Sciatic nerve (tissue), 2 donors: Measurements from ENCODE around the gene TTC7B. TPM values are rescaled to one million over a fixed set of nuclear protein-coding genes. Genes with fewer than 3 reads are reported as not detected.

Experiments used
- ATAC-seq: fragments of 200-7000 bp; cut with Tn5 transposase; one replicate; pipeline ENCODE4 v1.9.1; 2020; ENCODE audit warnings: mild to moderate bottlenecking, moderate library complexity
- DNase-seq: peaks from one replicate; pipeline ENCODE4 v3.0.0-alpha.2; 2020; ENCODE audit warnings: low spot score
- intact Hi-C: fragments of 100-400 bp; cut with DNase I; formaldehyde crosslinking; loops from one replicate; pipeline ENCODE4 v1.14.2; 2022
- total RNA-seq: library from RNA; stranded (reverse); fragmentation: NEBNext Ultra II Directional; extraction: Animal tissue kit (Norgen Biotek cat#: 25700); gene quantifications from one replicate; pipeline ENCODE4 v1.2.1, GENCODE V29; 2021
- donor health status: DM: no; HTN: no; CAD: no.
- donor health status: DM: no; HTN: no; CAD: no.

The TTC7B gene
- total RNA-seq, 1 donor from 2014 or later, result 41.4 TPM

DNA sequence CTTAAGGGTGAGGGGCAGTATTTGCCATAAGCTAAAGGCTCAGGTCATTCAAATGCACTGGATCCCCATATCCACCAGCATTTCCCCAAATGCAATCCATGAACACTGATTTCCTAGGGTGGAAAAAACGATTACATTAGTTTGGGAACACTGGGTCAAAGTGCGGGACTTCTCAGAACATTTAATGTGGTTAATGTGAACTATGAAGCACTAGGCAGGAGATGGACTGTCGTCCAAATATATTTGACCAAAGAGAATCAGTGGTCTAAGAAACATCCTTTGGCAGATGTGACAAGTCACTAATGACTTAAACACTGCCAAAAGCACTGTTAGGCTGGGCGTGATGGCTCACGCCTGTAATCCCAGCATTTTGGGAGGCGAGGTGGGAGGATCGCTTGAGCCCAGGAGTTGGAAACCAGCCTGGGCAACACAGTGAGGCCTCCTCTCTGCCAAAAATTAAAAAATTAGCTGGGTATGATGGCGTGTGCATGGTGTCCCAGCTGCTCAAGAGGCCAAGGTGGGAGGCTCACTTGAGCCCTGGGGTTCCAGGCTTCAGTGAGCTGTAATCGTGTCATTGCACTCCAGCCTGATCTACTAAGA, 214.0 kb downstream of the TTC7B start:
- intact Hi-C loops, result no loop called here
- ATAC-seq, result peak; percentile 80
- no peak for DNase-seq

GRCh38 chr14:90601563-90601962, 214.7 kb downstream of the TTC7B start:
- DNase-seq, result no peak
- intact Hi-C loops, result no loop called here
- ATAC-seq, result no peak

DNA sequence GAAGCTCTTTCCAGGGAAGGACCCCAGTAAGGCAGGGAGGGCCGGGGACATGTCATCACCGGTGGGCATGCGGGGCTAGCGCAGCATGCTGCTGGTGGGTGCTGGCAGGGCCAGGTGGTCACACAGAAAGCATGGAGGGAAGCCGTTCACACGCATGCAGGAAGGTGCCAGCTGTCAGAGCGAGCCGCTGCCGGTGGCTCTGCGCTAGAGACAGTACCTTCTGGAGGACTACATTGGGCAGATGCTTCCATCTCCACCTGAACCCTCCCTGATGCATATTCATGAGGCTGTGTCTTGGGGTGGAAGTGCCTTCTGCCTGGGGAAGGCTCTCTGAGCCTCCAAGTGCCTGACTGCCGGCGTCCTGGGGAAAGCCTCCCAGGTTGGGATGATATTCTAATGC, 215.6 kb downstream of the TTC7B start:
- no peak for DNase-seq
- ATAC-seq, result no peak
- intact Hi-C loops, result no loop called here

GRCh38 chr14:90599748-90600507, 216.3 kb downstream of the TTC7B start:
- ATAC-seq, result no peak
- intact Hi-C loops, result no loop called here
- DNase-seq, result no peak

DNA sequence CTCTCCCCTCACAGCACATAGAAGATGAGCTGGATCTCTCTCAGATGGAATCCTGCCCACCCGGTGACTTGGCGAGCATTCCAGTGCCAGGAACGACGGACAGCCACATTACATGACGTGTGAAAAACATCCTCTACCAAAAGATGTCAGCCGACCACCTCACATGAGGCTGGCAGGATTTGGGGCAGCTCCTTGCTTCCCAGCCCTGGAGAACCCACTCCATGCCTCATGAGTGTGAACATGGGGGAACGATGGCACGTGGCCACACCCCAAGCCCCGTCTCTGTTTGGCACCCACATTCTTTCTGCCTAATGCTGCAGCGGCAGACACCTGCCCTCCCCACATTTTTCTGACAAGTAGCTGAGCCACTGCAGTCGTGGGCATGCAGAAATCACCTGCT, 216.9 kb downstream of the TTC7B start:
- intact Hi-C loops, result no loop called here
- no peak for ATAC-seq
- DNase-seq, result no peak

DNA sequence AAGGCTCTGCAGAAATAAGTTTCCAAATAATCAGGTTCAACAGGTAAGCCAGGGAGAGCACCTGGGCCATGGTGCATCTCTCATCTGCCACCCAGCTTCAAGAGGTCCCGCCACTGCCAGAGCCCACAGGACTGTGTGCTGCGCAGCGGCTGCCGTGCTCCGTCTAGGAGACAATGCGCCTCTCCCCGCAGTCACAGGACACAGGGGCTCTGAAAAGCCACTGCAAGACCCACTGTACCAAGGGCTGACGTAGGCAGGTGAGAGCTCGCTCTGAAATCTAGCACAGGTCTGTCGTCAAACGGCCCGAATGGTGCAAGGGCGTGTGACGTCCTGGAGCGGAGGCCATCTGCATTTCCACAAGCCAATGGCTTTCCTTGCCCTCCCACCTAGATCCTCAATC, 218.3 kb downstream of the TTC7B start:
- no peak for ATAC-seq
- intact Hi-C loops, result no loop called here
- DNase-seq, result no peak

DNA sequence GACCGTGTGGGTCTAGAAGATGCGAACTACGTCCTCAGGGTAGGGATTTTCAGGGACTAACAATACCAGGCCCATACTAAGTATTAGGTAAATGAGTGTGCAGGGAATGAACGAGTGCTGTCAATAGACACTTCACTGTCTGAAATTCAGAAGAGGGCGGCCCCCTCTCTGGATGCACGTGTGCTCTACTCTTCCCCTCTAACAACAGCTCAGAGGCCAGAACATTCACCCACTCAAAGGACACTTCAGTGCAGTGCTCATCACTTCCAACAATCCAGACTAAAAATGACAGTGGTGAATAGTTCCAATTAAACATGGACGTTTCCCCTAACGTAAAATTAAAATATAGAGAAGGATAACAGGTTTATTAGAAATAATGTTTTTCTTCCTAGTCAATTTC, 219.5 kb downstream of the TTC7B start:
- no peak for ATAC-seq
- DNase-seq, result no peak
- intact Hi-C loops, result no loop called here

GRCh38 chr14:90593254-90594040, 222.8 kb downstream of the TTC7B start:
- no peak for ATAC-seq
- intact Hi-C loops, result no loop called here
- DNase-seq, result no peak

GRCh38 chr14:90592655-90593054, 223.6 kb downstream of the TTC7B start:
- no peak for ATAC-seq
- intact Hi-C loops, result no loop called here
- no peak for DNase-seq

GRCh38 chr14:90587918-90588317, 228.3 kb downstream of the TTC7B start:
- DNase-seq (no peak), ATAC-seq (no peak)
- intact Hi-C loops, result no loop called here

DNA sequence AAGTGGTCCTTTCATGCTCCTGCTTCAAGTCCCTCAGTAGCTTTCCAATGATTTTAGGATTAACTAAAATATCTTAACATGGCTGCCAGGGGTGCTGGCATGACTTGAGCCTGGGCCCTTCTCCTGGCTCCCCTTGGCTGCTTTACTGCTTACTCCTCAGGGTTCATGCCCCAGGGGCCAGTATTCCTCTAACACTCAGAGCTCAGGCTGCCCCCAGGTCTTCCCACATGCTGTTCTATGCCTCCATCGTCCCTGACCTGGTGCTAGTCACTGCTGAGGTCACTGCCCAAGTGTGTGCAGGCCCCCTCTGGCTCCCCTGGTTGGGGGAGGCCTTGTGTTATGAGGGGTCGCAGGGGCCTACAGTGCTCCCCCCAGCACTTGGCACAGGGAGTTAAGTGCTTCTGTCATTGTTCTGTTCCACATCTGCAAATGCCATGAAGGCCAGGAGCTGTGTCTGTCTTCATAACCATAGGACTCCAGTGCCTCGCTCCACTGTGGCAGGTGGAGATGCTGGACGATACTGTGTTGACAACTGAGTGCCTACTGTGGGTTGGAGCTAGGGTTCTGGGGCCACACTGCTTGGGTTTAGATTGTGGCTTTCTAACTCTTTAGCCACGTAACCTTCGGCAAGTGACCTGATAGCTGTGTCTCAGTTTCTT, 228.8 kb downstream of the TTC7B start:
- ATAC-seq, result no peak
- no peak for DNase-seq
- intact Hi-C loops, result no loop called here

DNA sequence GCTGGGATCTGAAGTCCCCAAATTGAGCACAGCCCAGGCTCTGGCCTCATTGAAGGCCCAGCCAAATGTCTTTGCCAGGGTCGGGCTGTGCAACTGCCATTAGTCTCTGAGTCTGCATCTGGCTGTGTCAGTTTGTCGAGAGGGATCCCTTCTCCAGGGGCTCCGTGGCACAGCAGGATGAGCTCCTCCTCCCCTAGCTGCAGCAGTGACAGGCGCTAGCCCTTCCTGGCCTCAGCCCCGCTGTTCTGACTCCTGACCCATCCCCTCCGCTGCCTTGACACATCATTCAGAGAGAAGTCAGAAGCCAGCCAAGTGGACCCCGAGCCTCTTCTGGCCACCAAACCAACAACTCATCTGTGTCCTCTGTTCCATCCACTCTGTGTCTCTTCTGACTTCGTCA, 231.1 kb downstream of the TTC7B start:
- intact Hi-C loops, result no loop called here
- ATAC-seq (no peak), DNase-seq (no peak)

GRCh38 chr14:90583916-90584605, 232.2 kb downstream of the TTC7B start:
- ATAC-seq, result no peak
- no peak for DNase-seq
- intact Hi-C loops, result no loop called here

DNA sequence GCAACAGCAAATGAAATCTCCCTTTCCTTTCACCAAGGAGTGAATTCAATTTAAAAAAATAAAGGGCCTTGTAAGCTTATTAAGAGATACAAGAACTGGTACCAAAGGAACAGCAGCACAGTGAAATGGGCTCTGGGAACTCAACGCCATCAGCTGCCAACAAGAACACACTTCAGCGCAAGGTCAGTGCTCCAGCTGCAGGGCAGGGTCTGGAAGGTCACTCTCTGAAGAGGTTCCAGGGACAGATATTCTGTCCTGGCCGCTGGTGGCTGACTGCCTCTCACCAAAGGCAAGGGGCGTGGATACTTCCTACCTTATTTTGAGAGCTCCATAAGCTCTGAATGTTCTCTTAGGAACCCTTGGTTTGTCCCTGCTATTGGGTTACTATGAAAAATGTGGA, 232.8 kb downstream of the TTC7B start:
- DNase-seq, result no peak
- ATAC-seq, result no peak
- intact Hi-C loops, result no loop called here

DNA sequence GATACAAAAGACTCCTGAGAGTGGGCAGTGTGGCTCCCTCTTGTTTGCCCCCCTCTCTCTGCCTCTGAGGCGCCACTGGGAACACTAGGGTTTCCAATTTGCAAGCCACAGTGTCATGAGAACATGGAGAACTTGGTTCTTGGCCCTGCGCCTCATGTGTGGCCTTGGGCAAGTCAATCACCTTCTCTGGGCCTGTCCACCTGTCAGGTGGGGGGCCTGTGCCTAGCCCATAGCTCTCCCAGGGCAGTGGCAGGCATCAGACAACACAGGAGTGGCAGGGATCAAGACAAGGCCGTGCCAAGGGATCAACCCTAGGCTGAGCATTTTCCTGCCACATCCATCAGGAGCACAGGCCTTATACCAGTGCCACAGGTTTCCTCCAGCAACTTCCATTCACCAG, 234.1 kb downstream of the TTC7B start:
- DNase-seq (no peak), ATAC-seq (no peak)
- intact Hi-C loops, result no loop called here

- intact Hi-C loops, result no loop called here
- DNase-seq (no peak), ATAC-seq (no peak)
These were observed 234.5 kb downstream of the TTC7B start for GRCh38 chr14:90581745-90582144.

GRCh38 chr14:90580377-90581335, 235.6 kb downstream of the TTC7B start:
- DNase-seq, result no peak
- intact Hi-C loops, result no loop called here
- no peak for ATAC-seq

GRCh38 chr14:90579816-90580215, 236.4 kb downstream of the TTC7B start:
- intact Hi-C loops, result no loop called here

More at GRCh38 chr14:90579816-90580215, 236.4 kb downstream of the TTC7B start:
- DNase-seq, result no peak
- no peak for ATAC-seq
